H9 (cell line): ENCODE results near the gene B3GNT3. TPM values are rescaled to one million over a fixed set of nuclear protein-coding genes. Genes with fewer than 3 reads are reported as not detected.
A peak's percentile ranks its signal among the peaks of the same experiment; 100 is the strongest.
"Not testable (repeated sequence)": the region's sequence is repeated elsewhere in the genome, so short reads cannot be mapped to it uniquely, and the experiment has no call there.

Experiments
- DNase-seq: peaks from one replicate; pipeline ENCODE4 v3.0.0-alpha.2; 2017
- H2AFZ ChIP-seq: one replicate; pipeline ENCODE4 v1.6.1; 2013; ENCODE audit warnings: mild to moderate bottlenecking, low read length, control low read depth, moderate library complexity
- H2AK5ac ChIP-seq: 2 replicates; pipeline ENCODE4 v1.6.1; 2013; ENCODE audit warnings: low read length, control low read depth, mixed read lengths; ENCODE audit not compliant: insufficient read length
- H2BK120ac ChIP-seq: one replicate; pipeline ENCODE4 v1.6.1; 2013; ENCODE audit warnings: low read depth, mild to moderate bottlenecking, low read length, control low read depth, inconsistent platforms; ENCODE audit not compliant: poor library complexity, severe bottlenecking
- H2BK12ac ChIP-seq: 2 replicates; pipeline ENCODE4 v1.6.1; 2013; ENCODE audit warnings: low read length, control low read depth, mixed read lengths, low read depth; ENCODE audit not compliant: insufficient read length
- H2BK15ac ChIP-seq: 2 replicates; pipeline ENCODE4 v1.6.1; 2013; ENCODE audit warnings: low read depth, low read length, control low read depth
- H2BK20ac ChIP-seq: one replicate; pipeline ENCODE4 v1.6.1; 2013; ENCODE audit warnings: low read depth, mild to moderate bottlenecking, low read length, control low read depth, inconsistent platforms; ENCODE audit not compliant: poor library complexity, severe bottlenecking
- H2BK5ac ChIP-seq: 2 replicates; pipeline ENCODE4 v1.6.1; 2013; ENCODE audit warnings: low read length, control low read depth, mixed read lengths; ENCODE audit not compliant: insufficient read length
- H3K14ac ChIP-seq: 2 replicates; pipeline ENCODE4 v1.6.1; 2013; ENCODE audit warnings: low read length, control low read depth; ENCODE audit not compliant: insufficient read depth
- H3K18ac ChIP-seq: 2 replicates; pipeline ENCODE4 v1.6.1; 2013; ENCODE audit warnings: low read depth, mild to moderate bottlenecking, mixed read lengths, low read length, control low read depth; ENCODE audit not compliant: insufficient read length
- H3K23ac ChIP-seq: 2 replicates; pipeline ENCODE4 v1.6.1; 2013; ENCODE audit warnings: low read length, control low read depth, mixed read lengths, low read depth; ENCODE audit not compliant: insufficient read length
- H3K23me2 ChIP-seq: 2 replicates; pipeline ENCODE4 v1.6.1; 2013; ENCODE audit warnings: low read depth, mild to moderate bottlenecking, mixed read lengths, low read length, control low read depth; ENCODE audit not compliant: insufficient read length, poor library complexity, severe bottlenecking
- H3K27ac ChIP-seq: 2 replicates; pipeline ENCODE4 v1.5.1; 2013; ENCODE audit warnings: low read length, control low read depth, mixed read lengths, low read depth; ENCODE audit not compliant: insufficient read length
- H3K27me3 ChIP-seq: 2 replicates; pipeline ENCODE4 v1.6.1; 2013; ENCODE audit warnings: low read length, control low read depth, inconsistent platforms; ENCODE audit not compliant: insufficient read depth
- H3K4ac ChIP-seq: 2 replicates; pipeline ENCODE4 v1.6.1; 2013; ENCODE audit warnings: low read depth, mild to moderate bottlenecking, control low read depth, inconsistent platforms, low read length, moderate library complexity
- H3K4me1 ChIP-seq: 2 replicates; pipeline ENCODE4 v1.6.1; 2013; ENCODE audit warnings: low read length, control low read depth, inconsistent platforms; ENCODE audit not compliant: insufficient read depth
- H3K4me2 ChIP-seq: 2 replicates; pipeline ENCODE4 v1.6.1; 2013; ENCODE audit warnings: low read length, control low read depth, mixed read lengths; ENCODE audit not compliant: insufficient read length, insufficient read depth
- H3K56ac ChIP-seq: 2 replicates; pipeline ENCODE4 v1.6.1; 2013; ENCODE audit warnings: low read depth, mild to moderate bottlenecking, mixed read lengths, low read length, control low read depth; ENCODE audit not compliant: insufficient read length
- H3K79me1 ChIP-seq: 2 replicates; pipeline ENCODE4 v1.6.1; 2013; ENCODE audit warnings: low read depth, mild to moderate bottlenecking, moderate library complexity, low read length, control low read depth, inconsistent platforms; ENCODE audit not compliant: insufficient read depth, poor library complexity, severe bottlenecking
- H3K79me2 ChIP-seq: 2 replicates; pipeline ENCODE4 v1.6.1; 2013; ENCODE audit warnings: low read length, control low read depth, inconsistent platforms; ENCODE audit not compliant: insufficient read depth
- H3K9ac ChIP-seq: 2 replicates; pipeline ENCODE4 v1.6.1; 2013; ENCODE audit warnings: low read length, control low read depth, mixed read lengths; ENCODE audit not compliant: insufficient read length; ENCODE audit errors: extremely low read depth
- H3K9me3 ChIP-seq: one replicate; pipeline ENCODE4 v1.6.1; 2013; ENCODE audit warnings: low read depth, low read length, inconsistent platforms; ENCODE audit not compliant: control insufficient read depth
- H3T11ph ChIP-seq: one replicate; pipeline ENCODE4 v1.6.1; 2013; ENCODE audit warnings: mild to moderate bottlenecking, low read length, control low read depth, inconsistent platforms
- H4K20me1 ChIP-seq: one replicate; pipeline ENCODE4 v1.6.1; 2013; ENCODE audit not compliant: control insufficient read depth, insufficient read length, insufficient read depth
- H4K5ac ChIP-seq: 2 replicates; pipeline ENCODE4 v1.6.1; 2013; ENCODE audit warnings: low read depth, mild to moderate bottlenecking, mixed read lengths, low read length, control low read depth; ENCODE audit not compliant: insufficient read length
- H4K8ac ChIP-seq: replicated peaks from 2 replicates; pipeline ENCODE4 v1.6.1; 2013; ENCODE audit warnings: low read length, control low read depth, mixed read lengths, low read depth; ENCODE audit not compliant: insufficient read length
- H4K91ac ChIP-seq: 2 replicates; pipeline ENCODE4 v1.6.1; 2013; ENCODE audit warnings: low read depth, mild to moderate bottlenecking, moderate library complexity, mixed read lengths, low read length, control low read depth; ENCODE audit not compliant: insufficient read length
- H3K27ac Mint-ChIP-seq, 3 experiments: 2 replicates in 2 of 3; 3 replicates in 1 of 3; pipeline ENCODE4 v1.8.0; 2020 to 2021; ENCODE audit warnings: mixed read lengths in 3 of 3, mild to moderate bottlenecking in 1 of 3, moderate library complexity in 1 of 3
- H3K27me3 Mint-ChIP-seq: 2 replicates; pipeline ENCODE4 v1.8.0; 2021; ENCODE audit warnings: low read depth, mild to moderate bottlenecking, moderate library complexity, mixed read lengths
- H3K36me3 Mint-ChIP-seq, 3 experiments: 2 replicates in 2 of 3; 3 replicates in 1 of 3; pipeline ENCODE4 v1.8.0; 2020 to 2021; ENCODE audit warnings: low read depth in 3 of 3, mixed read lengths in 3 of 3; ENCODE audit not compliant: insufficient read depth in 1 of 3
- H3K4me1 Mint-ChIP-seq, 2 experiments: 2 replicates each; pipeline ENCODE4 v1.8.0; 2020; ENCODE audit warnings: mixed read lengths in 2 of 2
- H3K4me3 Mint-ChIP-seq, 2 experiments: 2 replicates in 1 of 2; 3 replicates in 1 of 2; pipeline ENCODE4 v1.8.0; 2020 to 2021; ENCODE audit warnings: mild to moderate bottlenecking in 2 of 2, mixed read lengths in 2 of 2, moderate library complexity in 1 of 2
- H3K9me3 Mint-ChIP-seq, 2 experiments: 2 replicates in 1 of 2; 3 replicates in 1 of 2; pipeline ENCODE4 v1.8.0; 2020; ENCODE audit warnings: mild to moderate bottlenecking in 2 of 2, mixed read lengths in 2 of 2, moderate library complexity in 1 of 2
- WGBS: extraction: QIAGEN DNeasy Blood & Tissue Kit; methylation state at CpG from one replicate; pipeline ENCODE4 v1.1.7; 2013; ENCODE audit warnings: missing lambda C conversion rate, low lambda C conversion rate, mixed read lengths; ENCODE audit not compliant: insufficient read length; ENCODE audit errors: extremely low coverage; 5-methylcytosine and 5-hydroxymethylcytosine counted together
- total RNA-seq: library from RNA; stranded (reverse); gene quantifications from 2 replicates; pipeline ENCODE4 v1.2.1, GENCODE V29; 2021
- TF ChIP-seq, protein P1 (sequence below): fragments of 200-600 bp; sonication (generic); conservative IDR thresholded peaks from 3 replicates; pipeline ENCODE4 v1.8.0; 2021; ENCODE audit warnings: antibody characterized with exemption, mild to moderate bottlenecking

Gene B3GNT3
- total RNA-seq, 1 experiment from 2014 or later: 0.96 TPM

DNA sequence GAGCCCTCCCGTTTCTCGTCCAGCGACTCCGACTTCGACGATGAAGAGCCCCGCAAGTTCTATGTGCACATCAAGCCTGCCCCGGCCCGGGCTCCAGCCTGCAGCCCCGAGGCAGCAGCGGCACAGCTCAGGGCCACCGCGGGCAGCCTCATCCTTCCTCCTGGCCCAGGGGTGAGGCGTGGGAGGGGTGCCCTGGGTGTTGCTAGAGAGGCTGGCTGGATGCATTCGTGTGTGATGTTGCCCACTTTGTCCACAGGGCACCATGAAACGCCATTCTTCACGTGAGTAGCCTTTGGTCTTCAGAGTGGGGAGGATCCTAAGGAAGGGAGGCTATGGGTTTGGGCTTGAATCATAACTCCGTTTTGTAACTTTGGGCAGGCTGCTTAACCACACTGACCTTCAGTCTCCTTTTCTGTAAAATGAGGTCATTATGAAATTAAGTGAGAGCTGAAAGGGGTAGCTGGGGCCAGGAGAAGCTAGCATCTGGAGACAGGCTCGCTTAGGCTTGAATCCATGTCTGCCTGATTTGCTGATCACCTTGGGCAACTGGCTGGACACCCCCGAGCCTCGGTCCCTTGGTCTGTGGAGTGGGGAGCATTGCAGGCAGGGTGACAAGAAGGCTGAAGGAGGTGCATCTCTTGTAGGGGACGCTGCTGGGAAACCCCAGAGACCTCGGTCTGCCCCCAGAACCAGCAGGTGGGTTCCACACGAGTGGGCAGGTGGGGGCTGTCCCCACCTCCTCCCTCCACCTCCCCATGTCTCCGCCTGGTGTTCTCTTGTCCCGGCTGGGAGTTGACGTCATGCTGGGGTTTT is 18.7 kb upstream of the B3GNT3 start:
- H3K23me2 ChIP-seq: peaks cover 13% of the 10 kb centered on the region
- H3K4me1 Mint-ChIP-seq: peaks cover 13 to 23% of the 10 kb centered on the region in 2 experiments
- H4K8ac ChIP-seq: no peak overlapping the region
- no peak overlapping the region for H2BK15ac ChIP-seq
- H3K4ac ChIP-seq: no peak overlapping the region
- H3K9me3 Mint-ChIP-seq: peaks cover 0 to 2% of the 10 kb centered on the region in 2 experiments; a peak in 1 of 5 replicates
- H3K27me3 Mint-ChIP-seq: 0 out of 2 replicates have a peak, but pooled peaks cover 2% of the 10 kb centered on the region
- no peak overlapping the region for H2BK5ac ChIP-seq
- H4K91ac ChIP-seq: no peak overlapping the region
- no peak overlapping the region for H2AFZ ChIP-seq
- no peak overlapping the region; a peak in 1 of 5 replicates for H3K4me3 Mint-ChIP-seq
- no peak overlapping the region for H3K56ac ChIP-seq
- DNase-seq: no peak
- no peak overlapping the region for H3K18ac ChIP-seq
- no peak overlapping the region for H3K23ac ChIP-seq
- no peak overlapping the region for H2AK5ac ChIP-seq
- no peak overlapping the region for H3T11ph ChIP-seq
- no peak overlapping the region for H2BK20ac ChIP-seq
- no peak overlapping the region for H3K9ac ChIP-seq
- no peak overlapping the region for H4K5ac ChIP-seq
- no peak overlapping the region for H2BK12ac ChIP-seq
- no peaks in the 10 kb centered on the region for H3K79me2 ChIP-seq
- H2BK120ac ChIP-seq: no peak overlapping the region
- no peak overlapping the region for H3K27ac ChIP-seq
- H3K79me1 ChIP-seq: no peaks in the 10 kb centered on the region
- H3K36me3 Mint-ChIP-seq: peaks cover 2 to 8% (median 8%) of the 10 kb centered on the region in 3 experiments; a peak in 6 of 7 replicates
- TF ChIP-seq, protein P1, sequence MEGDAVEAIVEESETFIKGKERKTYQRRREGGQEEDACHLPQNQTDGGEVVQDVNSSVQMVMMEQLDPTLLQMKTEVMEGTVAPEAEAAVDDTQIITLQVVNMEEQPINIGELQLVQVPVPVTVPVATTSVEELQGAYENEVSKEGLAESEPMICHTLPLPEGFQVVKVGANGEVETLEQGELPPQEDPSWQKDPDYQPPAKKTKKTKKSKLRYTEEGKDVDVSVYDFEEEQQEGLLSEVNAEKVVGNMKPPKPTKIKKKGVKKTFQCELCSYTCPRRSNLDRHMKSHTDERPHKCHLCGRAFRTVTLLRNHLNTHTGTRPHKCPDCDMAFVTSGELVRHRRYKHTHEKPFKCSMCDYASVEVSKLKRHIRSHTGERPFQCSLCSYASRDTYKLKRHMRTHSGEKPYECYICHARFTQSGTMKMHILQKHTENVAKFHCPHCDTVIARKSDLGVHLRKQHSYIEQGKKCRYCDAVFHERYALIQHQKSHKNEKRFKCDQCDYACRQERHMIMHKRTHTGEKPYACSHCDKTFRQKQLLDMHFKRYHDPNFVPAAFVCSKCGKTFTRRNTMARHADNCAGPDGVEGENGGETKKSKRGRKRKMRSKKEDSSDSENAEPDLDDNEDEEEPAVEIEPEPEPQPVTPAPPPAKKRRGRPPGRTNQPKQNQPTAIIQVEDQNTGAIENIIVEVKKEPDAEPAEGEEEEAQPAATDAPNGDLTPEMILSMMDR: no peak
- peak overlapping the region in 2 of 3 experiments; percentile 20 to 32; a peak in 2 of 7 replicates for H3K27ac Mint-ChIP-seq
- WGBS: no CpG with 5 or more reads among the region's 27 CpGs
- H3K4me2 ChIP-seq: no peak overlapping the region
- peaks cover 2% of the 10 kb centered on the region for H4K20me1 ChIP-seq
- no peak overlapping the region for H3K14ac ChIP-seq
- H3K4me1 ChIP-seq: no peaks in the 10 kb centered on the region
- no peaks in the 10 kb centered on the region for H3K9me3 ChIP-seq
- no peaks in the 10 kb centered on the region for H3K27me3 ChIP-seq

DNA sequence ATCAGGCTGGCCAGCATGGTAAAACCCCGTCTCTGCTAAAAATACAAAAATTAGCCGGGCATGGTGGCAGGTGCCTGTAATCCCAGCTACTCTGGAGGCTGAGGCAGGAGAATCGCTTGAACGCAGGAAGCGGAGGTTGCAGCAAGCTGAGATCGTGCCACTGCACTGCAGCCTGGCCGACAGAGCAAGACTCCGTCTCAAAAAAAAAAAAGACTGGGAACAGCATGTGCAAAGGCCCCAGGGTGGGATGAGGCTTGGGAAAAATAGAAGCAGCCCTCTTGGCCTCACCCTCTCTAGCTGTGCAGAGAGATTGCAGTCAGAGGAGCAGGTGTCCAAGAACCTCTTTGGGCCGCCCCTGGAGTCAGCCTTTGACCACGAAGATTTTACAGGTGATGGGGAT is 17.1 kb upstream of the B3GNT3 start:
- not testable (repeated sequence) for H3T11ph ChIP-seq

More for the DNA sequence above, 17.1 kb upstream of the B3GNT3 start:
- H3K4me1 ChIP-seq, H2AFZ ChIP-seq, H3K4me2 ChIP-seq, H3K27me3 ChIP-seq, H3K9me3 Mint-ChIP-seq, H2AK5ac ChIP-seq, H3K27ac ChIP-seq, H4K5ac ChIP-seq, H3K18ac ChIP-seq, H3K79me1 ChIP-seq, H3K23ac ChIP-seq, H3K56ac ChIP-seq, H3K14ac ChIP-seq, H2BK15ac ChIP-seq, H2BK20ac ChIP-seq, DNase-seq, H3K9me3 ChIP-seq, H4K8ac ChIP-seq, H4K20me1 ChIP-seq, H2BK120ac ChIP-seq, H2BK12ac ChIP-seq, H3K4ac ChIP-seq, H2BK5ac ChIP-seq, H4K91ac ChIP-seq, H3K9ac ChIP-seq, H3K79me2 ChIP-seq, H3K27me3 Mint-ChIP-seq, H3K36me3 Mint-ChIP-seq: not testable (repeated sequence)
- H3K23me2 ChIP-seq: peaks cover 13% of the 10 kb centered on the region
- Mint-ChIP-seq H3K4me1 (peaks cover 13 to 23% of the 10 kb centered on the region in 2 experiments), H3K4me3 (peak overlapping the region; percentile 64 to 84; a peak in 4 of 5 replicates), H3K27ac (peak overlapping the region in 1 of 3 experiments; percentile 18; a peak in 1 of 7 replicates)
- WGBS: no CpG with 5 or more reads among the region's 10 CpGs
